ENCODE results near the gene C1orf21.

The C1orf21 gene

DNA sequence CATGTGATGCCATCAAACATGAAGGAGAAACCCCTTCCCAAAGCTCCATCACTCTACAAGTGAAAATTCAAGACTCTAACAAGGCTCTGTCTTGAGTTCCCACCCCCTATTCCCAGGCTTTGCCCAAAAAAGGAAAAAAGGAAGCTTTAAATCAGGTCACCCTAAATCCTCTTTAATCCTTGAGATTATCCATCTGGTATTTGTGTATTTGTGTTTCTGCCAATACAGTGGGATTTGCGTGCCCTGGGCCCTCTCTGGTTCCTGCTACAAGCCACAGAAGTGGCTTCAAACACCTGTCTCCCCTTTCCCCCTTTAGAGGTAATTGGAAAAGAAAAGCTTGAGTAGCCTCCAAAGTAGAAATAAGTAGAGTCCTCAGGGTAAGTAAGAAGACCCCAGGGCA, 247.5 kb downstream of the C1orf21 start:
- DNase-seq (ENCODE audit: low spot score in 2 of 2), result no peak
- Mint-ChIP-seq H3K27ac (ENCODE audit: low read depth) (no peak overlapping the region), H3K36me3 (ENCODE audit: insufficient read depth) (peaks cover 12% of the 10 kb centered on the region), H3K4me3 (no peak overlapping the region), H3K4me1 (no peaks in the 10 kb centered on the region), H3K9me3 (no peaks in the 10 kb centered on the region), H3K27me3 (no peaks in the 10 kb centered on the region)
- no peak for ATAC-seq (replicated peaks; ENCODE audit: extremely low read depth, poor library complexity, severe bottlenecking)

DNA sequence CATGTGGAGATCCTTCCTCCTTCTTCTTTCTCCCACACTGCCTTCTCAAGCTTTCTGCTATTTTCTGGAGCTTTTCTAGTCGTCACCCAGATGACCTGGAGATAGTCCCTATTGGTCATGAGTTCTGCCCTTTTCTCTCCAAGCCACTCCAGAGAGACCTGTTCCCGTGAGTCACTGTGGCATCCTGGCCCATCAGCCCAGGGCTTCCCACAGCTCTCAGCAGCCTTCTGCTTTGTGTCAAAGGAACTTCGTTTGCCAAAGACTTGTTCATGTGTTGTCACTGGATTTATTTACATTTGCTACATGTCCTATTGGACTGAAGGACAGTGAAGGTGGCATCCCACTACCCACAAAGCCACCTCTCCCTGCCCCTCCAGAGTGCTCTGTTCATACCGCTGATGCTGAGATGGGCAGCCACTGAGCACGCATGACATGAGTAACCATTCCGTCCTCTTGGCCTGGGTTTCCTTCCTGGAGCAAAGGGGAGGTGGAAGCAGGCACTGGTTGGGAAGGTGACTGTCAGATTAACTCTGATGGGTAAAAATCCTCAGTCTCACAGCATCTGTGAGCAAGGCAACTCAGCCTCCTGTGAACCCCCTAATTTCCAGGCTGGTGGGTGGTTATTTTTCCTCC, 248.6 kb downstream of the C1orf21 start:
- ATAC-seq (replicated peaks; ENCODE audit: extremely low read depth, poor library complexity, severe bottlenecking), result no peak
- peak overlapping the region; percentile 9 for H3K27ac Mint-ChIP-seq (ENCODE audit: low read depth)

GRCh38 chr1:184635980-184636431, 249.2 kb downstream of the C1orf21 start:
- DNase-seq (ENCODE audit: low spot score in 2 of 2), result no peak
- Mint-ChIP-seq H3K27me3 (peaks cover 3% of the 10 kb centered on the region), H3K27ac (ENCODE audit: low read depth) (no peak overlapping the region), H3K4me3 (no peak overlapping the region), H3K4me1 (no peaks in the 10 kb centered on the region), H3K9me3 (no peaks in the 10 kb centered on the region), H3K36me3 (ENCODE audit: insufficient read depth) (peaks cover 6% of the 10 kb centered on the region)
- no peak for ATAC-seq (replicated peaks; ENCODE audit: extremely low read depth, poor library complexity, severe bottlenecking)

More for the DNA sequence above, 248.6 kb downstream of the C1orf21 start:
- Mint-ChIP-seq H3K27me3 (no peaks in the 10 kb centered on the region), H3K4me3 (no peak overlapping the region), H3K4me1 (no peaks in the 10 kb centered on the region), H3K36me3 (ENCODE audit: insufficient read depth) (peaks cover 8% of the 10 kb centered on the region), H3K9me3 (no peaks in the 10 kb centered on the region)
- DNase-seq (ENCODE audit: low spot score in 2 of 2), result no peak

DNA sequence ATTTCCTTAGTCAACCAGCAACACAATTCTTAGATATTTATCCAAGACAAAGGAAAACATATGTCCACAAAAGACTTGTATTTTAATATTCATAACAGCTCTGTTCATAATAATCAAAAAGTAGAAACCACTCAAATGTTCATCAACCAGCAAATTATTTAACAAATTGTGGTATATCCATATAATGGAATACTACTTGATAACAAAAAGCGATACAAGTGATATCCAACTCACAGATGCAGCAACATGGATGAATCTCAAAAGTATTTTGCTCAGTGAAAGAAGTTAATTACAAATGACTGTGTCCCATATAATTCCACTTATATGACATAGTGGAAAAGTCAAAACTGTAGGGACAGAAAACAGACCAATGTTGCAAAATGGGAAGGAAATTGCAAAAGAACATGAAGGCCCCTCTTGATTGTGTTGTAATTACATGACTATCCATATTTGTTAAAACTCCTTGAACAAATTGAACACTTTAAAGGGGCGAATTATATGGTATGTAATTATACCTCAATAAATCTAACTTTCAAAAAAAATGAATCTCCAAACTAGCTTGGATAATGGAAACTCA, 250.9 kb downstream of the C1orf21 start:
- Mint-ChIP-seq H3K27me3 (peaks cover 14% of the 10 kb centered on the region), H3K9me3 (no peaks in the 10 kb centered on the region), H3K4me3 (no peak overlapping the region), H3K27ac (ENCODE audit: low read depth) (no peak overlapping the region), H3K4me1 (no peaks in the 10 kb centered on the region), H3K36me3 (ENCODE audit: insufficient read depth) (peaks cover 4% of the 10 kb centered on the region)
- ATAC-seq (replicated peaks; ENCODE audit: extremely low read depth, poor library complexity, severe bottlenecking) (no peak), DNase-seq (ENCODE audit: low spot score in 2 of 2) (no peak)

GRCh38 chr1:184639205-184639604, 252.4 kb downstream of the C1orf21 start:
- Mint-ChIP-seq H3K9me3 (no peaks in the 10 kb centered on the region), H3K27me3 (peaks cover 14% of the 10 kb centered on the region), H3K4me1 (no peaks in the 10 kb centered on the region), H3K27ac (ENCODE audit: low read depth) (no peak overlapping the region), H3K4me3 (no peak overlapping the region), H3K36me3 (ENCODE audit: insufficient read depth) (peaks cover 2% of the 10 kb centered on the region)
- ATAC-seq (replicated peaks; ENCODE audit: extremely low read depth, poor library complexity, severe bottlenecking) (no peak), DNase-seq (ENCODE audit: low spot score in 2 of 2) (no peak)

DNA sequence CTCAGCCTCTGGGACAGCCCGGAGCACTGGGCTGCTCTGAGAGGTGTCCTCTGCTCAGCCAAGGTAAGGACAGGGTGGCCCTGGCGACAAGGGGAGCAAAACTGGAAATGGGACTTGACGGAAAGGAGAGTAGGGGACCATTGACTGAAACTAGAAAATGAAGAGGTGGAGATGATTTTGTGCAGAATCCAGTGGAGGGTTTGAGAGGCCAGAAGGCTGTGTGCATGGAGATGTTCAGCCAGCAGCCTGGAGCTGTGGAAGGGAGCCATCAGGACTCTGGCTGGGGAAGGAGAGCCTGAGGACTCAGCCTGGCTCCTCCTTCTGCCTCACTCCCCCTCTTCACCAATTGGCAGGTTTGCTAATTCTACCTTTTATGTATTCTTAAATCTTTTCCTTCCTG, 253.7 kb downstream of the C1orf21 start:
- Mint-ChIP-seq H3K27ac (ENCODE audit: low read depth) (no peak overlapping the region), H3K27me3 (peaks cover 14% of the 10 kb centered on the region), H3K9me3 (no peaks in the 10 kb centered on the region), H3K36me3 (ENCODE audit: insufficient read depth) (peaks cover 2% of the 10 kb centered on the region), H3K4me1 (no peaks in the 10 kb centered on the region), H3K4me3 (no peak overlapping the region)
- ATAC-seq (replicated peaks; ENCODE audit: extremely low read depth, poor library complexity, severe bottlenecking), result no peak
- no peak for DNase-seq (ENCODE audit: low spot score in 2 of 2)

- Mint-ChIP-seq H3K9me3 (no peaks in the 10 kb centered on the region), H3K27me3 (peaks cover 14% of the 10 kb centered on the region), H3K4me3 (no peak overlapping the region), H3K36me3 (ENCODE audit: insufficient read depth) (peaks cover 2% of the 10 kb centered on the region), H3K4me1 (no peaks in the 10 kb centered on the region), H3K27ac (ENCODE audit: low read depth) (no peak overlapping the region)
- ATAC-seq (replicated peaks; ENCODE audit: extremely low read depth, poor library complexity, severe bottlenecking) (no peak), DNase-seq (ENCODE audit: low spot score in 2 of 2) (no peak)
Measured at GRCh38 chr1:184641894-184642293, 255.1 kb downstream of the C1orf21 start.

- DNase-seq (ENCODE audit: low spot score in 2 of 2) (no peak), ATAC-seq (replicated peaks; ENCODE audit: extremely low read depth, poor library complexity, severe bottlenecking) (no peak)
- peaks cover 14% of the 10 kb centered on the region for H3K27me3 Mint-ChIP-seq
- H3K4me1 Mint-ChIP-seq, result no peaks in the 10 kb centered on the region
- H3K36me3 Mint-ChIP-seq (ENCODE audit: insufficient read depth), result peaks cover 2% of the 10 kb centered on the region
- no peaks in the 10 kb centered on the region for H3K9me3 Mint-ChIP-seq
- no peak overlapping the region for H3K27ac Mint-ChIP-seq (ENCODE audit: low read depth)
- no peak overlapping the region for H3K4me3 Mint-ChIP-seq
Measured at GRCh38 chr1:184643661-184644060, 256.8 kb downstream of the C1orf21 start.

GRCh38 chr1:184644771-184645170, 257.9 kb downstream of the C1orf21 start:
- no peaks in the 10 kb centered on the region for H3K4me1 Mint-ChIP-seq
- H3K4me3 Mint-ChIP-seq, result no peak overlapping the region
- no peaks in the 10 kb centered on the region for H3K36me3 Mint-ChIP-seq (ENCODE audit: insufficient read depth)
- H3K27ac Mint-ChIP-seq (ENCODE audit: low read depth), result no peak overlapping the region
- DNase-seq (ENCODE audit: low spot score in 2 of 2) (no peak), ATAC-seq (replicated peaks; ENCODE audit: extremely low read depth, poor library complexity, severe bottlenecking) (no peak)
- peaks cover 24% of the 10 kb centered on the region for H3K27me3 Mint-ChIP-seq
- H3K9me3 Mint-ChIP-seq, result no peaks in the 10 kb centered on the region

DNA sequence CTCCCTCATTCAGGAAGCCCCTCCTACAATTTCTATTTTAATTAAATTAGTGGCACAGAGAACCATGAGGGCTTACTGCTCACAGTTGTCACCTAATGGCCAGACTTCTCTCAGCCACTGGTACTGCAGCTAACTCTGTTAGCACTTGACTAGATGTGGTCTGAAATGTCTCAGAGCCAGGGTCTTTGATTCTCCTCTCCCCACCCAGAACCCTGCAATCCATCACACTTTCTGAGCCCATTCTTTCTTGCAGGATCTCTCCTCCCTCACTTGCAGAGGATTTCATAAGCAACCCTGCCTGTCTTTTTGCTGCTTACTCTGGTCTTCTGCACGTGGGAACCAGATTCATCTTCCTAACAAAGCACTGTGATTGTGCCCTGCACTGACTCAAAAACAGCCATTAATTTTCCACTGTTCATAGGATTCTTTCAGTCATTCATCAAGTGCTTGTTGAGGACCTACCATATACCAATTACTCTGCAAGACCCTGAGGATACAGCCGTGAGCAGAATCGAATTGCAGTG, 259.4 kb downstream of the C1orf21 start:
- peaks cover 2% of the 10 kb centered on the region for H3K36me3 Mint-ChIP-seq (ENCODE audit: insufficient read depth)
- H3K27ac Mint-ChIP-seq (ENCODE audit: low read depth), result no peak overlapping the region
- no peaks in the 10 kb centered on the region for H3K4me1 Mint-ChIP-seq
- DNase-seq (ENCODE audit: low spot score in 2 of 2), result no peak
- no peak for ATAC-seq (replicated peaks; ENCODE audit: extremely low read depth, poor library complexity, severe bottlenecking)
- H3K27me3 Mint-ChIP-seq, result peaks cover 31% of the 10 kb centered on the region
- no peaks in the 10 kb centered on the region for H3K9me3 Mint-ChIP-seq
- H3K4me3 Mint-ChIP-seq, result no peak overlapping the region

DNA sequence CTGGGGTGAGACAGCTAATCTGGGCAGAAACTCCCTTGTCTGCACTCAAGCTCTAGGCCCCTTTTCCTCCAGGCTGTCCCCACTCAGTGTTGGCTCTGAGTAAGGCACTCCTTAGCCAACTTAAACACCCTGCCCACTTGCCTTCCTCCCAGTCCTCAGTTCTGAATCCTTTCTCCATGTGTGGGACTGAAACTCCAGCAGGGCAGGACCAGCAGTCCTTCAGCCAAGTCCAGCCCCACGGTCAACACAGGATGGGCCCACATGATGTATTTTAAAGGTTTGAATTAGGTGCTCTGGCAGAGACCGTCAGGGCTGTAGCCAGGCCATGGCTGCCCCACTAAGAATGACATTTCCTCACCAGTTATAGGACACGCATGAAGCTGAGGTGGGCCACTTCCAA, 260.0 kb downstream of the C1orf21 start:
- peaks cover 29% of the 10 kb centered on the region for H3K27me3 Mint-ChIP-seq
- peaks cover 2% of the 10 kb centered on the region for H3K36me3 Mint-ChIP-seq (ENCODE audit: insufficient read depth)
- no peak for ATAC-seq (replicated peaks; ENCODE audit: extremely low read depth, poor library complexity, severe bottlenecking)
- DNase-seq (ENCODE audit: low spot score in 2 of 2), result no peak
- no peaks in the 10 kb centered on the region for H3K4me1 Mint-ChIP-seq
- no peak overlapping the region for H3K4me3 Mint-ChIP-seq
- no peaks in the 10 kb centered on the region for H3K9me3 Mint-ChIP-seq
- H3K27ac Mint-ChIP-seq (ENCODE audit: low read depth), result no peak overlapping the region

- no peak for DNase-seq (ENCODE audit: low spot score in 2 of 2)
- Mint-ChIP-seq H3K27me3 (peaks cover 33% of the 10 kb centered on the region), H3K4me1 (no peaks in the 10 kb centered on the region), H3K27ac (ENCODE audit: low read depth) (no peak overlapping the region), H3K4me3 (no peak overlapping the region), H3K9me3 (no peaks in the 10 kb centered on the region), H3K36me3 (ENCODE audit: insufficient read depth) (peaks cover 2% of the 10 kb centered on the region)
- no peak for ATAC-seq (replicated peaks; ENCODE audit: extremely low read depth, poor library complexity, severe bottlenecking)
Measured at GRCh38 chr1:184647471-184647870, 260.6 kb downstream of the C1orf21 start.

- no peaks in the 10 kb centered on the region for H3K4me1 Mint-ChIP-seq
- no peaks in the 10 kb centered on the region for H3K9me3 Mint-ChIP-seq
- H3K4me3 Mint-ChIP-seq, result no peak overlapping the region
- no peak overlapping the region for H3K27ac Mint-ChIP-seq (ENCODE audit: low read depth)
- H3K36me3 Mint-ChIP-seq (ENCODE audit: insufficient read depth), result peaks cover 2% of the 10 kb centered on the region
- peaks cover 41% of the 10 kb centered on the region for H3K27me3 Mint-ChIP-seq
- ATAC-seq (replicated peaks; ENCODE audit: extremely low read depth, poor library complexity, severe bottlenecking), result no peak
- DNase-seq (ENCODE audit: low spot score in 2 of 2), result no peak
Measured at GRCh38 chr1:184648160-184648855, 261.5 kb downstream of the C1orf21 start.

Measured in central memory CD8-positive, alpha-beta T cell (primary cell).